NCI-H2227 treated with DMSO at 0.1 percent for 48 hours (cell line): ENCODE results near the gene AKAP5.

ENCODE experiments used
- DNase-seq: peaks from one replicate; lab custom pipeline; 2025; lab: John Stamatoyannopoulos, UW

AKAP5 gene, protein sequence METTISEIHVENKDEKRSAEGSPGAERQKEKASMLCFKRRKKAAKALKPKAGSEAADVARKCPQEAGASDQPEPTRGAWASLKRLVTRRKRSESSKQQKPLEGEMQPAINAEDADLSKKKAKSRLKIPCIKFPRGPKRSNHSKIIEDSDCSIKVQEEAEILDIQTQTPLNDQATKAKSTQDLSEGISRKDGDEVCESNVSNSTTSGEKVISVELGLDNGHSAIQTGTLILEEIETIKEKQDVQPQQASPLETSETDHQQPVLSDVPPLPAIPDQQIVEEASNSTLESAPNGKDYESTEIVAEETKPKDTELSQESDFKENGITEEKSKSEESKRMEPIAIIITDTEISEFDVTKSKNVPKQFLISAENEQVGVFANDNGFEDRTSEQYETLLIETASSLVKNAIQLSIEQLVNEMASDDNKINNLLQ

GRCh38 chr14:64465191-64465822 lies at the start of gene AKAP5:
TSS of gene AKAP5 (plus strand) at chr14:64465499. CDS start at chr14:64468395, 2,896 bp downstream.
- peak; percentile 80 for DNase-seq

DNA sequence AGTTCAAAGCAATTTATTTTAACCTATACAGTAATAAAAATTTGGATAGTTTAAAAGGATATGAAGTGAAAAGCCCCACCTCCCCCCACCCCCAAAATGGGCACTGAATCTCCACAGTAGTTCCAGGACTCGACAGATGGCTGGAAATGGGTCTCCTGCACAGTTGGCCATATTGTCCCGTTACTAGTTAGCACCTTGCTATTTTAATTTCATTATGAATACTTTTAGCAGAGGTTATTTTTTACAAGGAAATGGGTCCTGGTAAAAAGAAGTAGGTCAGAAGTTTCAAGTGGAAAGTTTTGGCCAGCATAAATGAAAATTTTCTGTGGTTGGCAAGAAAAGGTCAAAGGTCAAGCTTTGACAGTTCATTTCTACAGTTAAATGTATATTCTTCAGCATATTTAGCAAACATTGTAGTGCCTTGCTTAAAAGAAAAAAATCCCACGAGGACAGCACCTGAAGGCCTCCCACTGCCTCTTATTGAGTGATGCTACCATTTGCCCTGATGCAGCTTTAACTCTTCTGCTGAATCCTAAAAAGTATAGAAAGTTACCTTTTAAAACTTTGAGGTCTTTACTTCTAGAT lies 48.9 kb upstream of the AKAP5 start:
- no peak for DNase-seq

DNA sequence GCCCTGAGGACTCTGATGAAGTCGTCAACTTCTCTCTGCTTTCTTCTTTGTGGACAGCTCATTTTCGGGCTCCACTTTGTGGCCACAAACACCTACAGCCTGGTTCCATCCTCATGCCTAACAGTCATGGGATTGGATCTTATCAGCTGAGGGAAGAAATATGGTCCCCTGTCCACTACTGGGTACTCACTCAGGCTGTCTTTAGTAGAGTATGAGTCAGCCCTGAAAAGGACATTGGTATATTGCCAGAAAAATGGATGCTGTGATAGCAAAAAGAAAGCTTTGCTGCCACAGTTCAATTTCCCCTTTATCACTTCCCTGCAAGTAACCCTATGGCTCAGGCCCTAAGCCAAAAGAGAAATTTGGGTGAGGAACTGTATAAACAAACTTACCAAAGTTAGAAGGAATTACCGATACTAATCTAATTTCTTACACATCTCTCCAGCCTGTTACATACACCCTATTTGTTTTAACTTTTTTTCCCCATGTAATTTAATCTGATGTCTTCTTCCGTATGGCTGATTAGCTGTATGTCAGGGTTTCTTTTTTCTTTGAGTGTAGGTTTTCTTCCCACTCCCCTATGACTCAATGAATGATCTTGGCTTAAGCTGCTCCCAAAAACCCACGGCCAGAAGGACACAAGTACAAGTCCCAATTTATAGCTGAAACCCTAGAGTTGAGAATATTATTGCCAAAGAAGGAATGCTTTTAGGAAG lies 48.1 kb upstream of the AKAP5 start:
- DNase-seq = no peak

DNA sequence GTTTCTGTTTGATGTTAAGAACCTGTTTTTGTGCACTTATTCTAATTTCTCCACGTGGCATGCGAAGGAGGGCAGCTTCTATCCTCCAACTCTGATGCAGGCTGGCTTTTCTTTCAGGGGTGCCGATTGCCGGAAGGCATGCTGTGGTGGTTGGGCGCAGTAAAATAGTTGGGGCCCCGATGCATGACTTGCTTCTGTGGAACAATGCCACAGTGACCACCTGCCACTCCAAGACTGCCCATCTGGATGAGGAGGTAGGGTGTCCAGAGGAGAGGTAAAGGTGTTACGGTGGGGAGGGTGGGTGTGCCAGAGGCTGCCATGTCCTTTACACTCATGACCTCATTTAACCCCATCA lies 47.6 kb upstream of the AKAP5 start:
- DNase-seq = no peak

DNA sequence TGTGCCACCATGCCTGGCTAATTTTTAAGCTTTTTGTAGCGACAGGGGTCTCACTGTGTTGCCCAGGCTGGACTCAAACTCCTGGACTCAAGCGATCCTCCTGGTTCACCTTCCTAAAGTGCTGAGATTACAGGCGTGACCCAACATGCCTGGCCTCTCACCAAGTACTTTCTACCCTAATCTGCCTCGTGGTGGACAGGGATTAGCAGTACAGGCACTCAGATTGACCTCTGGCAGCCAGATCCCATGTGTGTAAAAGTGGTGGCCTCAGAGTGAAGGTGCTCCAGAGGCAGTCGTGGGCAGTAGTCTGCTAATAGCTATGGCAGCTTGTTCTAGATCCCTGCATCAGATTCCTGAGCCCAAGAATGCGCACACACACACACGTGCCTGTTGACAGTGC lies 46.3 kb upstream of the AKAP5 start:
- no peak for DNase-seq

- no peak for DNase-seq
Observed at GRCh38 chr14:64421166-64421565, 44.1 kb upstream of the AKAP5 start.

DNA sequence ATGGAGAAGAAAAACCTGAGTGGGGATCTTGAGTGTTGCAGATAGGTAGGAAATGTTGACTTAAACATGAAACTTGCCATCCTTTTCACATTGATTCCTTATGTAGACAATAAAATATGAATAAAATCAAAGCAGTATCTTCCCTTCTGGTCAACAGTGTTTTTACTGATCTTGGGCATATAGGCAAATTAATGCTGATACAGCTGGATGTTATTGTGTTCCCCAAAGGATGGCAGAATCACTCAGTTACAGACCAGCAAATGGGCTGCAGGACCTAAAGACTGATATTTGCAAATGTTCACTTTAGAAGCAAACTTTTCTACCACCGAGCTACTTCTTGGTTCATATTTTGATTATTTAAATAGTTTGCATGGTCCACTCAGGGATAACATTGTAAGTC lies 43.3 kb upstream of the AKAP5 start:
- DNase-seq = no peak

DNA sequence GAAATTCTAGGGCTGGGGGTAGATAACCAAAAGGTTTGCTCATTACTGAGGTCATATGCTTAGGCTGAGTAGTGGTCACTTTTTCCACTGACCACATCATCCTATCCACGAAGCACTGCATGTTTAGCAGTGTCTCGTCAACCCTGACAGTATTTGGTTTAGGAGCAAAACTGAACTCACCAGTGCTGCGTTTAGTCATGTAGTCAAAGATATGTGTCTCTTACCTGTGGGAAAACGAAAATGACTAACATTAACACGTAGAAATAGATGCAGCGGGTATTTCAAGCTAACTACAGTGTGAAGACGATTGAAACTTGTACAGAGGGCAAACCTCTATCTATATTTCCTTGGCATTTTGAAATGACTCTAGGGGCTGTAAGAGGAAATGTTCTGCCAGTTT lies 42.5 kb upstream of the AKAP5 start:
- DNase-seq = no peak

GRCh38 chr14:64423987-64424386 lies 41.3 kb upstream of the AKAP5 start:
- DNase-seq = no peak

DNA sequence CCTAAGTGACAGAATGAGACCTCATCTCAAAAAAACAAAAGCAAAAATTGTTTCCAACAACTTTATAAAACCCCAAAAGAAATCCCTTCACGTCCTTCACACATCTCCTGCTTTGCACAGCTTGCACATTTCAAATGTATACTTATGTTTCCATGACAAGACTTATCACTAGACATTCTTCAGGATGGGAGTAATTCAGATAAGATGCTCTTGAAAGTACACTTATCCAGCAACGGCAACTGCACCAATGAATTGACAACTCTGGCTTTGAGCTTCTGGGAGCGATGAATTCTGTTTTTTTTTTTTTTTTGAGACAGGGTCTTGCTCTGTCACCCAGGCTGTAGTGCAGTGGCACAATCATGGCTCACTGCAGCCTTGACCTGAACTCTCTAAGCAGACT lies 30.8 kb upstream of the AKAP5 start:
- no peak for DNase-seq

DNA sequence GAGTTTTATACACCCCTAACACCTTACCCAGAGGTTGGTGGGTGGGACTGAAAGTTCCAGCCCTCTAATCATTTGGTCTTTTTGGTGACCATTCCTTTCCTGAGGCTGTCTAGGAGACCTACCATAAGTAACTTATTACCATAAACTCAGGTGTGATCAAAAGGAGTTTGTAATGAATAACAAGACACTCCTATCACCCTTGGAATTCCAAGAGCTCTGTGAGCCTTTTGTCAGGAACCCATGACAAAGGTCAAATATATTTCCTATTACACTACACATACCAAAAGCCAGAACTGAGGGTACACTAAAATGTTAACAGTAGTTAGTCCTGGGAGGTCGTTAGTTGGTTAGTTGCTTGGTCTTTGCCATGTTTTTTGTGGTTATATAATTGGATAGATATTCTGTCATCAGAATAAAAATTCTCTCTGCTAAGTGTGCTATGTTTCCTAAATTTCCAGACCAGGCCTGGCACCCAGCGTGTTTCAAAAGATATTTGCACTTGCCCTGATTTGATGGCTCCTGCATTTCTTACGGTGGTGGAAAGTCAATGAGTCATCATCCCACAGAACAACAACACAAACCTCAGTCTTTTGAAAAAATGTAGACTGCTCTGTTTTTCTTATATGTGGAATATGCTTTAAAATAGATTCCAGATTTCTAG lies 27.0 kb upstream of the AKAP5 start:
- DNase-seq = no peak

DNA sequence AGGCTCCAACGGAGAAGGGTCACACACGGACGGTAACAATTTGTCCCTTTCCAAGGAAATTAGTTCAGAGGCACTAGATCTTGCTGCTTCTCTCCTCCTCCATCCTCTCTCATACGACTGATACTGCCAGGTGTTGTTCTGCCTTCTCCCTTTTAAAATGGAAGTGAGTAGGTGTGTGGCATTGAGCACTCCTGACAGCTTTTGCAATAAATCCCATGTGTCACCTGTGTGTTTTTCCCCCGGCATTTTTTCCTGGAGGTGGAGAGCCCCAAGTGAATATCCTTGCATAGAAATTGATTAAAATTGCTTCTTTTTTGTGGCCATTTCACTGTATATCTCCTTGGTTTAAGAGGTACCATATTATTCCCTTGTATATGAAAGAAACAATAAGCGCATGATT lies 26.2 kb upstream of the AKAP5 start:
- DNase-seq = no peak

DNA sequence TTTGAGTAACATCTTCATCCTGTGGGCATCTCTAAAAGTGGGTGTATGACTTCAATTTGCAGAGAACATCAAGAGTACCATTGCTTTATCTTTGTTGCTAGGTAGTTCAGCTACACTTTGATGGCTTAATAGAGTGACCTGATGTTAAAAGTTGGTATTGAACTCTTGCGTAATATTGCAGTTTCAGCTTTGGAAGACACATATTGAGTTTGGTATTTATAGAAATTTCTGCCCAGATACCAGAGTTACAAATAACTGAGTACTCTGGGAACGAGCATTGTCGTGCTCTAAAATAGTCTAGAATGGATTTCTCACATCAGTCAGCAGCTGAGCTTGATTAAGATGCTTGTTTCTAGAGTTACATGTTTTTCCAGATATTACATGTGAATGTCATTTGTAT lies 24.8 kb upstream of the AKAP5 start:
- DNase-seq = no peak

- DNase-seq = no peak
Observed at GRCh38 chr14:64442300-64442988, 22.9 kb upstream of the AKAP5 start.

DNA sequence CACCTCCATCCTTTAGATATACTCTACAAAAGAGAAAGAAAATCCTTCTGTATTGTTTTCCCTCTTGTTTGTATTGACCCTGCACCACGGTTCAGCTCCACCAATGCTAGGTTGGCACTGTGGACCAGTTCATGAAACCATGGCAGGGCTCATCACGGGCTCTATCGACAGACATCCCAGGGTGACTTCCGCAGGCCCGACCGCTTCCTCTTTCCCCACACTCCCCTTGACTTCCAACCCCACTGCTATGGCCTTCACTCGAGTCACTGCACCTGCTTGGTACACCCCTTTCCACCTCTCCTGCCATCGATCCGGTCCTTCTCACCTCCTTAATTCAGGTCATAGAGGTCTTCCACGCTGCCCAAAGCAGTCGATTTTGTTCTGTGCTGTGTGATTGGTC lies 21.2 kb upstream of the AKAP5 start:
- no peak for DNase-seq

GRCh38 chr14:64444984-64445845 lies 20.1 kb upstream of the AKAP5 start:
- peak; percentile 58 for DNase-seq

- no peak for DNase-seq
Observed at GRCh38 chr14:64447876-64448670, 17.2 kb upstream of the AKAP5 start.

DNA sequence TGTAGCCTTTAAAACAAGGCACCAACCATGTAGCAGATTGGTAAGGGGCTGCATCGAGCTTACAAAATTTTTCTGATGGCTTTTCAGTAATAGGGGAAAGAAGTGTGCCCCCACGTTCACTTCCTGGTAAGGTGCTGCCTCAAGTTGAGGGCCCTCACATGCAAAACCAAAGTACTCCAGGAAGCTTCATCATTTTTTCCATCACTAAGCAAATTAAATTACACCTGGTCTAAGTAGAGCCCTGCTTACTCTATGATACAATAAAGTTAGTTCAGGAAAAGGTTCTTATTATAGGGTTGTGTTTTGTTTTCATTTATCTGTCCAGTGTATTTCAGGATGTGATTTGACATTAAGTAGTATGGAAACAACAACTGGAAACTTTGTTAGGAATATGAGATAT lies 15.0 kb upstream of the AKAP5 start:
- DNase-seq = no peak

DNA sequence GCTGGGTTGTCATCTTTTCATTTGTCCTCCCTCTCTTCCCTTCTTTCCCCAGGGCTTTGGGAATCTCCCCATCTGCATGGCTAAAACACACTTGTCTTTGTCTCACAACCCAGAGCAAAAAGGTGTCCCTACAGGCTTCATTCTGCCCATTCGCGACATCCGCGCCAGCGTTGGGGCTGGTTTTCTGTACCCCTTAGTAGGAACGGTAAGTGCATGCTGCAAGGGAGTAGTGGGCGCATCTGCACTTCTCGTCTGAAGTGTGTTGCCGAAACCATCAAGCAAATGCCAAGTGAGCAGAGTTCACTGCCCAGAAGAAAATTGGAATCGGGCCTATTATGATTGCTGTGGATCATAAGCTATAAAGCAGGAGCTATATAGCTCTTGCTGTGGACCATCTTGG lies 10.6 kb upstream of the AKAP5 start:
- DNase-seq = no peak
